ENCODE data around the gene HOOK2.
A peak's percentile ranks its signal among the peaks of the same experiment; 100 is the strongest.

HOOK2 gene

DNA sequence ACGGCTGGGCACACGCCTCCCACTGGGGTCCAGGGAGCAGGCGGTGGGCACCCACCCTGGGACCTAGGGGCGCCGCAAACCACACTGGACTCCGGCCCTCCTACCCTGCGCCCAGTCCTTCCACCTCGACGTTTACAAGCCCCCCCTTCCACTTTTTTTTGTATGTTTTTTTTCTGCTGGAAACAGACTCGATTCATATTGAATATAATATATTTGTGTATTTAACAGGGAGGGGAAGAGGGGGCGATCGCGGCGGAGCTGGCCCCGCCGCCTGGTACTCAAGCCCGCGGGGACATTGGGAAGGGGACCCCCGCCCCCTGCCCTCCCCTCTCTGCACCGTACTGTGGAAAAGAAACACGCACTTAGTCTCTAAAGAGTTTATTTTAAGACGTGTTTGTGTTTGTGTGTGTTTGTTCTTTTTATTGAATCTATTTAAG, 17.5 kb upstream of the HOOK2 start:
- Histone ChIP-seq H3K36me3 (ENCODE audit: control insufficient read depth, insufficient read depth, low read length) (no peaks in the 10 kb centered on the region), H3K4me1 (peaks cover 42% of the 10 kb centered on the region), H3K27me3 (ENCODE audit: control insufficient read depth, insufficient read depth, low read length) (no peaks in the 10 kb centered on the region), H3K9ac (peak overlapping the region; percentile 87), H2AFZ (no peak overlapping the region), H3K79me2 (peaks cover 8% of the 10 kb centered on the region), H3K4me2 (ENCODE audit: low read length) (peak overlapping the region; percentile 87), H3K4me3 (ENCODE audit: low read depth, low read length) (peak overlapping the region; percentile 97), H3K27ac (peak overlapping the region; percentile 100), H3K9me3 (ENCODE audit: control insufficient read depth, low read length) (no peaks in the 10 kb centered on the region)
- TF ChIP-seq, protein P1, sequence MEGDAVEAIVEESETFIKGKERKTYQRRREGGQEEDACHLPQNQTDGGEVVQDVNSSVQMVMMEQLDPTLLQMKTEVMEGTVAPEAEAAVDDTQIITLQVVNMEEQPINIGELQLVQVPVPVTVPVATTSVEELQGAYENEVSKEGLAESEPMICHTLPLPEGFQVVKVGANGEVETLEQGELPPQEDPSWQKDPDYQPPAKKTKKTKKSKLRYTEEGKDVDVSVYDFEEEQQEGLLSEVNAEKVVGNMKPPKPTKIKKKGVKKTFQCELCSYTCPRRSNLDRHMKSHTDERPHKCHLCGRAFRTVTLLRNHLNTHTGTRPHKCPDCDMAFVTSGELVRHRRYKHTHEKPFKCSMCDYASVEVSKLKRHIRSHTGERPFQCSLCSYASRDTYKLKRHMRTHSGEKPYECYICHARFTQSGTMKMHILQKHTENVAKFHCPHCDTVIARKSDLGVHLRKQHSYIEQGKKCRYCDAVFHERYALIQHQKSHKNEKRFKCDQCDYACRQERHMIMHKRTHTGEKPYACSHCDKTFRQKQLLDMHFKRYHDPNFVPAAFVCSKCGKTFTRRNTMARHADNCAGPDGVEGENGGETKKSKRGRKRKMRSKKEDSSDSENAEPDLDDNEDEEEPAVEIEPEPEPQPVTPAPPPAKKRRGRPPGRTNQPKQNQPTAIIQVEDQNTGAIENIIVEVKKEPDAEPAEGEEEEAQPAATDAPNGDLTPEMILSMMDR (IDR thresholded peaks at IDR 0.05) = no peak

DNA sequence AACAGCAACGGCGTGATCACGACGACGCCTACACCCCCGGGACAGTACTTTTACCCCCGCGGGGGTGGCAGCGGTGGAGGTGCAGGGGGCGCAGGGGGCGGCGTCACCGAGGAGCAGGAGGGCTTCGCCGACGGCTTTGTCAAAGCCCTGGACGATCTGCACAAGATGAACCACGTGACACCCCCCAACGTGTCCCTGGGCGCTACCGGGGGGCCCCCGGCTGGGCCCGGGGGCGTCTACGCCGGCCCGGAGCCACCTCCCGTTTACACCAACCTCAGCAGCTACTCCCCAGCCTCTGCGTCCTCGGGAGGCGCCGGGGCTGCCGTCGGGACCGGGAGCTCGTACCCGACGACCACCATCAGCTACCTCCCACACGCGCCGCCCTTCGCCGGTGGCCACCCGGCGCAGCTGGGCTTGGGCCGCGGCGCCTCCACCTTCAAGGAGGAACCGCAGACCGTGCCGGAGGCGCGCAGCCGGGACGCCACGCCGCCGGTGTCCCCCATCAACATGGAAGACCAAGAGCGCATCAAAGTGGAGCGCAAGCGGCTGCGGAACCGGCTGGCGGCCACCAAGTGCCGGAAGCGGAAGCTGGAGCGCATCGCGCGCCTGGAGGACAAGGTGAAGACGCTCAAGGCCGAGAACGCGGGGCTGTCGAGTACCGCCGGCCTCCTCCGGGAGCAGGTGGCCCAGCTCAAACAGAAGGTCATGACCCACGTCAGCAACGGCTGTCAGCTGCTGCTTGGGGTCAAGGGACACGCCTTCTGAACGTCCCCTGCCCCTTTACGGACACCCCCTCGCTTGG, 16.9 kb upstream of the HOOK2 start:
- no peaks in the 10 kb centered on the region for H3K27me3 ChIP-seq (ENCODE audit: control insufficient read depth, insufficient read depth, low read length)
- peak overlapping the region; percentile 100 for H3K27ac ChIP-seq
- H3K9ac ChIP-seq = peak overlapping the region; percentile 87
- H3K4me3 ChIP-seq (ENCODE audit: low read depth, low read length) = peak overlapping the region; percentile 97
- H3K9me3 ChIP-seq (ENCODE audit: control insufficient read depth, low read length) = no peaks in the 10 kb centered on the region
- H3K4me1 ChIP-seq = peaks cover 47% of the 10 kb centered on the region
- H3K36me3 ChIP-seq (ENCODE audit: control insufficient read depth, insufficient read depth, low read length) = no peaks in the 10 kb centered on the region
- TF ChIP-seq, protein P1 (IDR thresholded peaks at IDR 0.05) = peak; percentile 7
- H2AFZ ChIP-seq = no peak overlapping the region
- H3K79me2 ChIP-seq = peaks cover 8% of the 10 kb centered on the region
- peak overlapping the region; percentile 87 for H3K4me2 ChIP-seq (ENCODE audit: low read length)

DNA sequence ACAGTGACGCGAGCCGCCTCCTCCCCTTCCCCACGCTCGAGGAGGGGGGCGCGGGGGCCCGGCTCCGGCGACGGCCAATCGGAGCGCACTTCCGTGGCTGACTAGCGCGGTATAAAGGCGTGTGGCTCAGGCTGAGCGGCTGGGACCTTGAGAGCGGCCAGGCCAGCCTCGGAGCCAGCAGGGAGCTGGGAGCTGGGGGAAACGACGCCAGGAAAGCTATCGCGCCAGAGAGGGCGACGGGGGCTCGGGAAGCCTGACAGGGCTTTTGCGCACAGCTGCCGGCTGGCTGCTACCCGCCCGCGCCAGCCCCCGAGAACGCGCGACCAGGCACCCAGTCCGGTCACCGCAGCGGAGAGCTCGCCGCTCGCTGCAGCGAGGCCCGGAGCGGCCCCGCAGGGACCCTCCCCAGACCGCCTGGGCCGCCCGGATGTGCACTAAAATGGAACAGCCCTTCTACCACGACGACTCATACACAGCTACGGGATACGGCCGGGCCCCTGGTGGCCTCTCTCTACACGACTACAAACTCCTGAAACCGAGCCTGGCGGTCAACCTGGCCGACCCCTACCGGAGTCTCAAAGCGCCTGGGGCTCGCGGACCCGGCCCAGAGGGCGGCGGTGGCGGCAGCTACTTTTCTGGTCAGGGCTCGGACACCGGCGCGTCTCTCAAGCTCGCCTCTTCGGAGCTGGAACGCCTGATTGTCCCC, 16.1 kb upstream of the HOOK2 start, which contains the start of gene JUNB:
Gene JUNB, plus strand, starts transcription at position 142 of the 706 bp plus-strand sequence. Its CDS starts 286 bp downstream, at position 428.
- Histone ChIP-seq H3K4me1 (peaks cover 54% of the 10 kb centered on the region), H3K27ac (peak within 1 kb of the TSS; percentile 100), H3K27me3 (ENCODE audit: control insufficient read depth, insufficient read depth, low read length) (no peaks in the 10 kb centered on the region), H3K9me3 (ENCODE audit: control insufficient read depth, low read length) (no peaks in the 10 kb centered on the region), H3K4me2 (ENCODE audit: low read length) (peak within 1 kb of the TSS; percentile 87), H3K79me2 (peaks cover 8% of the 10 kb centered on the region), H3K4me3 (ENCODE audit: low read depth, low read length) (peak within 1 kb of the TSS; percentile 97), H2AFZ (peak within 1 kb of the TSS; percentile 65), H3K36me3 (ENCODE audit: control insufficient read depth, insufficient read depth, low read length) (no peaks in the 10 kb centered on the region), H3K9ac (peak within 1 kb of the TSS; percentile 87)
- TF ChIP-seq, protein P1 (IDR thresholded peaks at IDR 0.05) = no peak

DNA sequence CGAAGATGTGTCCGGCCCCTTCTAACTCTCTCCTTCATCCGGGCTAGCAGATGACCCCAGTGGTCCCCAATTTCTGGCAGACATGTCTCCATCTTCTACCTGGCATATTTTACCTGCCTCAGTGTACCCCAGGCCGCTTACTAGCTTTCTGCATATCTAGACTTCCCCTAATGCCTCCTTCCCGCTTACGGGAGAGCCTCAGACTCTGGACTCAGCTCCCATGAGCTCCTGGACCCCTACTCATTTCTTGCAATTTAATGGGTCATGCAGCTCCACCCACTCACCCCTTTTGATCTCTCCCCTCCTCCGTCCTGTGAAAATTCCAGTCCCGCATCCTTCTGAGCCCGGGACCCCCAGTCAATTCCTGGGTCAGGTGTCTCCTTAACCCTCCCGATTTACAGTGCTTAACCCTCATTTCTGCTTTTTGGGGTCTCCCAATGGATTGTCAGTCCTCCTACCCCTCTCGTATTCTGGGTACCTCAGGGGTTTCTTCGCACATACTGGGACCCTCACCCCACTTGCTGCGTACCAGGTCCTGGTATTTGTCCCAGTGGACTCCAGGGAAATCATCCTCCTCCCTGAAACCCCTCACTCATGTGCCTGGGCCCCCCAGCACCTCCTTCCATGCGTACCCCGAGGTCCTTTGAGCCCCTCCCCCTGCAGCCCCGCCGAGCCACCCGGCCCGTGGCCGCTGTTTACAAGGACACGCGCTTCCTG, 15.4 kb upstream of the HOOK2 start:
- TF ChIP-seq, protein P1 (IDR thresholded peaks at IDR 0.05) = no peak
- H3K4me3 ChIP-seq (ENCODE audit: low read depth, low read length) = peak overlapping the region; percentile 97
- H3K27ac ChIP-seq = peak overlapping the region; percentile 100
- H2AFZ ChIP-seq = peak overlapping the region; percentile 65
- peak overlapping the region; percentile 87 for H3K4me2 ChIP-seq (ENCODE audit: low read length)
- H3K9me3 ChIP-seq (ENCODE audit: control insufficient read depth, low read length) = no peaks in the 10 kb centered on the region
- H3K27me3 ChIP-seq (ENCODE audit: control insufficient read depth, insufficient read depth, low read length) = no peaks in the 10 kb centered on the region
- H3K9ac ChIP-seq = peak overlapping the region; percentile 87
- H3K79me2 ChIP-seq = peaks cover 8% of the 10 kb centered on the region
- H3K4me1 ChIP-seq = peaks cover 54% of the 10 kb centered on the region
- H3K36me3 ChIP-seq (ENCODE audit: control insufficient read depth, insufficient read depth, low read length) = no peaks in the 10 kb centered on the region

Data from parathyroid adenoma (tissue), 2 donors.